GM12873 (cell line): ENCODE measurements around the gene PPP1R7.

Experiments
- TF ChIP-seq, protein P1 (sequence below): IDR thresholded peaks from 2 replicates; pipeline ENCODE4 v1.5.1; 2012; ENCODE audit warnings: low read depth, mild to moderate bottlenecking, moderate library complexity, low read length, control low read depth; ENCODE audit not compliant: insufficient read depth; ENCODE audit errors: missing control alignments

Gene PPP1R7

DNA sequence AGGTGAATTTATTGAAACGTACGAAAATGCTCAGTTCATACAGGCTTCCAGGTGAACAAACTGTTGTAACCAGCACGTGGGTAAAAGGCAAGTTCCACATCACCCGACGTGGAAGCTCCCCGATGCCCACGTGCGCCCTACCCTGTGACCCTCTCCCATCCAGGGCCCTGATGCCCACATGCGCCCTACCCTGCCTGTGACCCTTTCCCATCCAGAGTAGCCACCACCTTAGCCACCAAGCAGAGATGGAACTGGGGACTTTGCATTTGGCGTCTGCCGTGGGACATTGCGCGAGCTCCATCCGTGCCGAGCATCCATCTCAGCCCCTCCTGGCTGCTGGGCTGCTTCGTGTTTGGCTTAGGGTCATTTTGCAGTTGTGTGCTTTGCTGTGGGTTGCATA, 75.7 kb downstream of the PPP1R7 start:
- TF ChIP-seq, protein P1, sequence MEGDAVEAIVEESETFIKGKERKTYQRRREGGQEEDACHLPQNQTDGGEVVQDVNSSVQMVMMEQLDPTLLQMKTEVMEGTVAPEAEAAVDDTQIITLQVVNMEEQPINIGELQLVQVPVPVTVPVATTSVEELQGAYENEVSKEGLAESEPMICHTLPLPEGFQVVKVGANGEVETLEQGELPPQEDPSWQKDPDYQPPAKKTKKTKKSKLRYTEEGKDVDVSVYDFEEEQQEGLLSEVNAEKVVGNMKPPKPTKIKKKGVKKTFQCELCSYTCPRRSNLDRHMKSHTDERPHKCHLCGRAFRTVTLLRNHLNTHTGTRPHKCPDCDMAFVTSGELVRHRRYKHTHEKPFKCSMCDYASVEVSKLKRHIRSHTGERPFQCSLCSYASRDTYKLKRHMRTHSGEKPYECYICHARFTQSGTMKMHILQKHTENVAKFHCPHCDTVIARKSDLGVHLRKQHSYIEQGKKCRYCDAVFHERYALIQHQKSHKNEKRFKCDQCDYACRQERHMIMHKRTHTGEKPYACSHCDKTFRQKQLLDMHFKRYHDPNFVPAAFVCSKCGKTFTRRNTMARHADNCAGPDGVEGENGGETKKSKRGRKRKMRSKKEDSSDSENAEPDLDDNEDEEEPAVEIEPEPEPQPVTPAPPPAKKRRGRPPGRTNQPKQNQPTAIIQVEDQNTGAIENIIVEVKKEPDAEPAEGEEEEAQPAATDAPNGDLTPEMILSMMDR: no peak

- TF ChIP-seq, protein P1: no peak
Observed at GRCh38 chr2:241226723-241227572, 76.7 kb downstream of the PPP1R7 start.

GRCh38 chr2:241227594-241227993, 77.3 kb downstream of the PPP1R7 start:
- TF ChIP-seq, protein P1: no peak

DNA sequence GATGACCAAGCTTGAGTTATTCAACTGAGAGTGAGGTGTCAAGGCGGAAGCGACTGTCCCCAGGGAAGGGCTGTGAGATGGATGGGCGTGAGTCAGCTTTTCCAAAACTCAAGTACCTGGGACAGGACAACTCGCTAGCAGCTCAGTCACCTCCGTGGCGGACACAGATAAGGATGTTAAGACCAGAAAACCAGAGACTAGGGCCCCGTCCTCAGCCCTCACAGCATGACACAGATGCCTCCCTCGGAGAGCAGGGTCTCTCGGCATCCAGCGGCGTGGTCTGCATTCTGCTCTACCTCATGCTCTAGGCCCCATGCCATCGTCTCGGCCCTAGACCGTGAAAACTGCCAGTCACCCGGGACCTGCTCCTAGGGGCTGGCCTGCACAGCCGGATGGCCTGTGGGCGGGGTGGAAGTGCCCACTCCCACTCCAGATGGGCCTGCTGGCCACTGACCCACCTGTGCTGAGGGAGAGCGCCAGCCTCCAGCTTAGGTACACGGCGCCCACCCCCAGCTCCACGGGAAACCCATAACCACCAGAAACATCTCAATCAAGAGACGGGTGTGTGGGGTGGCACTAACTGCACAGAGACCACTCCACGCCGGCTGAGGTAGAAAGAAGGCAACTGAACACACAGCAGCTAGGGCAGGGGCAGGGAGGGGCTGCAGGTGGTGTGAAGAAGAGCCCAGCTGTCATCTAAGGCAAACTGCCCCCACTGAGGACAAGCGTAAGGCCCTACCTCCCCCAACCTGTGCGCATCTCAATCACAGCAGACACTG, 78.0 kb downstream of the PPP1R7 start:
- TF ChIP-seq, protein P1: no peak

GRCh38 chr2:241228860-241229516, 78.7 kb downstream of the PPP1R7 start:
- TF ChIP-seq, protein P1: no peak

DNA sequence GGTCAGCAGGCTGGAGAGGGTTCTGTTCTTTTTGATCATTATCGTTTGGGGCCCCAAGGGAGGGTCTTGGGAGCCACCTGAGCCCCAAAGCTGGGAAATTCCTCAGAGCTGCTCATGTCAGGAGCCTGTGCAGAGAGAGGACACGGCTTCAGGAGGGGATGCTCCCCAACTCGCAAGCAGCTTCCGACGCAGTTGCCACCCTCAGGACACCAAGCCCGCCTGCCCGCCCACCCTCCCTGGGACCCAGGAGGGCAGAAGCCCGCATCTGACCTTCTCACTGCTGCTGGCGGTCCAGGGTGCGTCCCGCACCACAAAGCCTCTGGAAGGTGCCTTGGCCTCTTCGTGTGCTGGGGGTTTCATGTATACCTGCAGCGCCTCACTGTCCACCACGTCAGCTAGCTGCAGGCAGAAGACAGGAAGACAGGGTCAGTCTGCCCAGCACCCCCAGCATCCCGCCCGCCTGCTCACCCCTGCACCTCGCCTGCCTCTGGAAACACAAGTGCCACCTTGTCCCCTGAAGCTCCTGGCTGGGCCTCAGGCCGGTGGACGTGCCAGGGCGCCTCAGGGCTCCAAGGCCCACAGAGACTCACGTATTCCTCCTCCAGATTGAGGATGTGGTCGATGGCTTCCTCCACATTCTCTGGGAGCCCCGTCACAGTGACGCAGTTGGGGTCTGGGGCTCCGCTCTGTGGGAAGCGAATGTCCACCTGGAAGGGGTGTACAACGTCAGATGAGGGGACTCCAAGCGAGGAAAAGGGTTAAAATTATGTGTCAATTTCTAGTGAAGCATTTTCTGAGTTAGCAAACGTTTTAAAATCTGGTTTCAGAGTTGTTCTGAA, 79.5 kb downstream of the PPP1R7 start:
- TF ChIP-seq, protein P1: no peak
